Measurements from ENCODE around the gene OR56B4.
"Not testable (repeated sequence)": the region's sequence is repeated elsewhere in the genome, so short reads cannot be mapped to it uniquely, and the experiment has no call there.

OR56B4 gene

GRCh38 chr11:6107384-6107783, at the start of gene OR56B4:
Gene OR56B4 (plus strand): TSS chr11:6107684. CDS start chr11:6107779, 95 bp downstream.
- not testable (repeated sequence) for DNase-seq

GRCh38 chr11:6061475-6061874, 46.0 kb upstream of the OR56B4 start:
- no peak for DNase-seq

- DNase-seq = no peak
Measured at GRCh38 chr11:6062691-6063358, 44.7 kb upstream of the OR56B4 start.

GRCh38 chr11:6067502-6067901, 40.0 kb upstream of the OR56B4 start:
- DNase-seq = no peak

GRCh38 chr11:6076443-6076842, 31.0 kb upstream of the OR56B4 start:
- not testable (repeated sequence) for DNase-seq

GRCh38 chr11:6077723-6078122, 29.8 kb upstream of the OR56B4 start:
- DNase-seq = no peak

- no peak for DNase-seq
Measured at GRCh38 chr11:6079463-6079862, 28.0 kb upstream of the OR56B4 start.

GRCh38 chr11:6083129-6083528, 24.4 kb upstream of the OR56B4 start:
- no peak for DNase-seq

- no peak for DNase-seq
Measured at GRCh38 chr11:6084587-6084986, 22.9 kb upstream of the OR56B4 start.

- no peak for DNase-seq
Measured at GRCh38 chr11:6094186-6094585, 13.3 kb upstream of the OR56B4 start.

GRCh38 chr11:6095798-6096197, 11.7 kb upstream of the OR56B4 start:
- no peak for DNase-seq

GRCh38 chr11:6096417-6096816, 11.1 kb upstream of the OR56B4 start:
- no peak for DNase-seq

- no peak for DNase-seq
Measured at GRCh38 chr11:6099577-6099976, 7.9 kb upstream of the OR56B4 start.

GRCh38 chr11:6110011-6110410, 2.5 kb downstream of the OR56B4 start:
- no peak for DNase-seq

- no peak for DNase-seq
Measured at GRCh38 chr11:6111673-6112072, 4.2 kb downstream of the OR56B4 start.

- DNase-seq = no peak
Measured at GRCh38 chr11:6116638-6117037, 9.2 kb downstream of the OR56B4 start.

- DNase-seq = no peak
Measured at GRCh38 chr11:6124245-6124644, 16.8 kb downstream of the OR56B4 start.

GRCh38 chr11:6127881-6128280, 20.4 kb downstream of the OR56B4 start:
- DNase-seq = no peak

- DNase-seq = no peak
Measured at GRCh38 chr11:6129011-6129410, 21.5 kb downstream of the OR56B4 start.

GRCh38 chr11:6129635-6130034, 22.2 kb downstream of the OR56B4 start:
- no peak for DNase-seq

GRCh38 chr11:6132431-6132830, 24.9 kb downstream of the OR56B4 start:
- no peak for DNase-seq

GRCh38 chr11:6135936-6136335, 28.5 kb downstream of the OR56B4 start:
- not testable (repeated sequence) for DNase-seq

- DNase-seq = no peak
Measured at GRCh38 chr11:6142936-6143335, 35.5 kb downstream of the OR56B4 start.

- not testable (repeated sequence) for DNase-seq
Measured at GRCh38 chr11:6143737-6144136, 36.3 kb downstream of the OR56B4 start.

- no peak for DNase-seq
Measured at GRCh38 chr11:6151117-6151516, 43.6 kb downstream of the OR56B4 start.

Data from NCI-H446 (cell line).